Smooth muscle cell (in vitro differentiated cells): Measurements from ENCODE around the gene DGCR8. TPM values are rescaled to one million over a fixed set of nuclear protein-coding genes. Genes with fewer than 3 reads are reported as not detected.
"Not testable (repeated sequence)": the region's sequence is repeated elsewhere in the genome, so short reads cannot be mapped to it uniquely, and the experiment has no call there.

Experiments used
- DNase-seq: peaks from one replicate; lab custom pipeline; 2025; ENCODE audit not compliant: unreplicated experiment; lab: John Stamatoyannopoulos, UW
- H2AFZ ChIP-seq: fragments of 200-600 bp; sonication (generic); 2 replicates; pipeline ENCODE4 v1.6.0; 2016; ENCODE audit warnings: antibody characterized with exemption, low read depth, mild to moderate bottlenecking
- H3F3A ChIP-seq: fragments of 200-600 bp; sonication (generic); 2 replicates; pipeline ENCODE4 v1.6.0; 2017; ENCODE audit warnings: antibody characterized with exemption, low read depth
- H3K27ac ChIP-seq: fragments of 200-600 bp; sonication (generic); 2 replicates; pipeline ENCODE4 v1.5.1; 2016; ENCODE audit warnings: low read depth, mild to moderate bottlenecking
- H3K27me3 ChIP-seq: fragments of 200-600 bp; sonication (generic); 2 replicates; pipeline ENCODE4 v1.6.1; 2016; ENCODE audit warnings: low read depth, mild to moderate bottlenecking
- H3K36me3 ChIP-seq: fragments of 200-600 bp; sonication (generic); 2 replicates; pipeline ENCODE4 v1.5.1; 2016; ENCODE audit warnings: low read depth
- H3K4me1 ChIP-seq: fragments of 200-600 bp; sonication (generic); 2 replicates; pipeline ENCODE4 v1.5.1; 2016; ENCODE audit warnings: low read depth
- H3K4me2 ChIP-seq: fragments of 200-600 bp; sonication (generic); 2 replicates; pipeline ENCODE4 v1.6.0; 2016; ENCODE audit warnings: mild to moderate bottlenecking
- H3K4me3 ChIP-seq: fragments of 200-600 bp; sonication (generic); 2 replicates; pipeline ENCODE4 v1.5.1; 2016; ENCODE audit warnings: mild to moderate bottlenecking
- H3K79me2 ChIP-seq: fragments of 200-600 bp; sonication (generic); 2 replicates; pipeline ENCODE4 v1.6.0; 2016; ENCODE audit warnings: low read depth, mild to moderate bottlenecking
- H3K9ac ChIP-seq: fragments of 200-600 bp; sonication (generic); 2 replicates; pipeline ENCODE4 v1.6.0; 2016; ENCODE audit warnings: low read depth
- H3K9me3 ChIP-seq: fragments of 200-600 bp; sonication (generic); replicated peaks from 2 replicates; pipeline ENCODE4 v1.5.1; 2016; ENCODE audit warnings: low read depth
- H4K20me1 ChIP-seq: fragments of 200-600 bp; sonication (generic); 2 replicates; pipeline ENCODE4 v1.6.0; 2016; ENCODE audit warnings: low read depth
- CTCF ChIP-seq: fragments of 200-600 bp; sonication (generic); IDR thresholded peaks from 2 replicates; pipeline ENCODE4 v1.5.1; 2017; ENCODE audit warnings: borderline replicate concordance, mild to moderate bottlenecking, antibody characterized with exemption; ENCODE audit not compliant: insufficient read depth, poor library complexity, severe bottlenecking
- WGBS: methylation state at CpG from one replicate; pipeline ENCODE4 v1.1.7; 2016; ENCODE audit warnings: low lambda C conversion rate; 5-methylcytosine and 5-hydroxymethylcytosine counted together
- polyA plus RNA-seq: library from polyadenylated mRNA; unstranded; fragments of >200 nt; fragmentation: Nextera tagmentation; extraction: Ambion mirVana; gene quantifications from 2 replicates; pipeline ENCODE4 v1.2.1, GENCODE V29; 2016
- total RNA-seq: library from RNA; depleted of rRNA; stranded (reverse); fragments of >200 nt; gene quantifications from 2 replicates; pipeline ENCODE4 v1.2.3, GENCODE V29; 2014

The DGCR8 gene
- total and polyA plus RNA-seq, 2 experiments from 2014 or later: 6.5 to 9.7 TPM

DNA sequence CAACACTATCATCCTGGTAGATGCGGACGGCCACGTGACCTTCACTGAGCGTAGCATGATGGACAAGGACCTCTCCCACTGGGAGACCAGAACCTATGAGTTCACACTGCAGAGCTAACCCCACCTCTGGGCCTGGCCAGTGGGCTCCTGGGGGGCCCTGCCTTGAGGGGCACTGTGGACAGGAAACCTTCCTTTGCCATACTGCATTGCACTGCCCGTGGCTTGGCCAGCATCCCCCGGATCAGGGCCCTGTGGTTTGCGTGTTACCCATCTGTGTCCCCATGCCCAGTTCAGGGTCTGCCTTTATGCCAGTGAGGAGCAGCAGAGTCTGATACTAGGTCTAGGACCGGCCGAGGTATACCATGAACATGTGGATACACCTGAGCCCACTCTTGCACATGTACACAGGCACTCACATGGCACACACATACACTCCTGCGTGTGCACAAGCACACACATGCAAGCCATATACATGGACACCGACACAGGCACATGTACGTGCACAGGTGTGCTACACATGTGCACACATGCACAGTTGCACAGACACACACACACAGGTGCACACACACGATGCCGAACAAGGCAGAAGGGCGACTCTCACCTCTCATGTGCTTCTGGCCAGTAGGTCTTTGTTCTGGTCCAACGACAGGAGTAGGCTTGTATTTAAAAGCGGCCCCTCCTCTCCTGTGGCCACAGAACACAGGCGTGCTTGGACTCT lies 15.3 kb upstream of the DGCR8 start:
- no peak for TF ChIP-seq CTCF
- Histone ChIP-seq H3F3A (no peaks in the 10 kb centered on the region), H2AFZ (no peak overlapping the region), H3K27me3 (no peaks in the 10 kb centered on the region), H3K36me3 (no peaks in the 10 kb centered on the region), H3K4me3 (no peak overlapping the region), H3K9ac (no peak overlapping the region), H3K27ac (no peak overlapping the region), H3K4me1 (no peaks in the 10 kb centered on the region), H3K4me2 (no peak overlapping the region), H3K9me3 (no peaks in the 10 kb centered on the region), H4K20me1 (no peaks in the 10 kb centered on the region), H3K79me2 (no peaks in the 10 kb centered on the region)
- 92% methylated on average over 18 of the region's 18 CpGs for WGBS
- DNase-seq: no peak

DNA sequence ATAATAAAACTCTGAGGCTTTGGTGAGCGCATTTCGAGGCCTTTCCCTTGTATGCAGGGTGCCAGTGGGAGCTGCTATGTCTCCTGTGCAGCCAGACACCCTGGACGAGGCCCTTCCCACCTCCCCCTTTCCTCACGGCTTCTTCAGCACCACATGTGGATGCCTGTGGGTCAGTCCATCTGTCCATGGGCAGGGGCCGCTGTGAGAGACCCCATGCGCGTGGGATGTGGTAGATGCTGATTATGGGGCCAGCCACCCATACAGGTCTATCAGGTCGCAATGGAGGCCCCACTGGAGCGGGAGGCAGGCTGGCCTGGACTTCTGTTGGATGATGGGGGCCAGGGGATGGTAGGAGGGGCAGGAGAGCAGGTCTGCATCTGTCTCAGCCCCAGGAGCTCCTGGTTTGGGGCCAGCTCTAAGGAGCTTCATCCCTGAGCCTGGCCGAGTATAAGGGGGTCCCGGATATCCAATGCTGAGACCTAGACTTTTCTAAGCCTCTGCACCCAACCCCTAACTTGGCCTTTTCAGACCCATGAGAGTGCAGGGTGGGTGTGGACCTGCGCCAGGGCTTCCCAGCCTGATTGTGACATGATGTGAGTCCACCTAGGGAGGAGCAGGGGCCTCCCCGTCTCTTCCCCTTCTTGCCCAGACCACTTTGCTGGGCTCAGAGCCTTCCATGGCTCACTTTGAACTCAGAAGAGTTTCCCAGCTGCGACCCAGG lies 14.0 kb upstream of the DGCR8 start:
- Histone ChIP-seq H3K4me1 (no peaks in the 10 kb centered on the region), H3K4me3 (no peak overlapping the region), H2AFZ (no peak overlapping the region), H3K9ac (no peak overlapping the region), H3F3A (no peaks in the 10 kb centered on the region), H3K4me2 (no peak overlapping the region), H4K20me1 (no peaks in the 10 kb centered on the region), H3K79me2 (no peaks in the 10 kb centered on the region), H3K9me3 (no peaks in the 10 kb centered on the region), H3K36me3 (no peaks in the 10 kb centered on the region), H3K27me3 (no peaks in the 10 kb centered on the region), H3K27ac (no peak overlapping the region)
- no peak for DNase-seq
- no peak for TF ChIP-seq CTCF
- 94% methylated on average over 14 of the region's 14 CpGs for WGBS

- H3K4me1 ChIP-seq: no peaks in the 10 kb centered on the region
Observed at GRCh38 chr22:20066617-20067383, 13.2 kb upstream of the DGCR8 start.

DNA sequence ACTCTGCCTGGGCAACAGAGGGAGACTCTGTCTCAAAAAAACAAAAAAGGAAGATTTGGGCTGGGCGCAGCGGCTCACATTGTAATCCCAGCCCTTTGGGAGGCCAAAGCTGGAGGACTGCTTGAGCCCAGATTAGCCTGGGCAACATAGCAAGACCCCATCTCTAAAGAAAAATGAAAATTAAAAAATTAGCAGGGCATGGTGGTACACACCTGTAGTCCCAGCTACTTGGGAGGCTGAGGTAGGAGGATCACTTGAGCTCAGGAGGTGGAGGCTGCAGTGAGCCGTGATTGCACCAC lies 12.7 kb upstream of the DGCR8 start:
- H3K9me3 ChIP-seq, H3K4me1 ChIP-seq, H3K4me2 ChIP-seq, H4K20me1 ChIP-seq, H3K79me2 ChIP-seq, H3K36me3 ChIP-seq, H3K4me3 ChIP-seq, H2AFZ ChIP-seq, H3F3A ChIP-seq, H3K9ac ChIP-seq, H3K27ac ChIP-seq, DNase-seq, H3K27me3 ChIP-seq: not testable (repeated sequence)
- WGBS: 94% methylated on average over 3 of the region's 3 CpGs

More at GRCh38 chr22:20066617-20067383, 13.2 kb upstream of the DGCR8 start:
- Histone ChIP-seq H3K27ac (no peak overlapping the region), H3K4me2 (no peak overlapping the region), H3K9ac (no peak overlapping the region), H2AFZ (no peak overlapping the region), H3F3A (no peaks in the 10 kb centered on the region), H4K20me1 (no peaks in the 10 kb centered on the region), H3K36me3 (no peaks in the 10 kb centered on the region), H3K27me3 (no peaks in the 10 kb centered on the region), H3K9me3 (no peaks in the 10 kb centered on the region), H3K4me3 (no peak overlapping the region), H3K79me2 (no peaks in the 10 kb centered on the region)
- no peak for DNase-seq
- TF ChIP-seq CTCF: no peak
- WGBS: 94% methylated on average over 11 of the region's 11 CpGs
